ENCODE data around the gene SBK3. TPM values are rescaled to one million over a fixed set of nuclear protein-coding genes. Genes with fewer than 3 reads are reported as not detected.

SBK3 gene
- total and polyA plus RNA-seq, 2 of the 8 experiments (the other 6 are each of a cell fraction or from before 2014, with no cell fraction given) = 0.76 to 1.5 TPM

DNA sequence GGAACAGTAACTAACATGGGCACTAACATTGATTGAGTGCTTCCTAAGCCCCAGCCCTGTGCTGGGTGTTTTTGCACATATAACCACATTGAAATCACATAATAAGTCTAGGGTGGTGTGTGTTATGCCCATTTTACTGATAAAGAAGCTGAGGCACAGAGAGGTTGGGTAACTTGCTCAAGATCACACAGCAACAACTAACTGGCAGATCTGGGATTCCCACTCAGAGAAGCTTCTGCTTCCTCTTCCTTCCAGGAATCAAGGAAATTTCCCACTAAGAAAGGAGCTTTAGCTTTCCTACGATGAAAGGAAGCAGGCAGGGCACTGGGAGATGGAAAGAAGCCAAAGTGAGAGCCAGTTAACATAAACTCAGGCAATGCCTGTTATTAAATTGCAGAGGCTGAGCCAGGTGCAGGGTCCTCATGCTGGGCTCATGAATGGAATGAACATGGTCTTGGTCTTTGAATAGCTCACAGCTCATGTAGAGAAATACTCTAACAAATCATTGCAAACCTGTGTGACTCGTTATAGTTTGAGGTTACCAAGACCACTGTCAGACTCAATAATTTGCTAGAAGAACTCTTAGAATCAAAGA is 47.0 kb downstream of the SBK3 start:
- Histone ChIP-seq H3K79me2 (ENCODE audit: control insufficient read depth in 1 of 2, insufficient read depth in 2 of 2, low read length in 2 of 2) (no peaks in the 10 kb centered on the region), H2BK120ac (replicated peaks; ENCODE audit: low read depth, low read length) (no peak overlapping the region), H3K9ac (replicated peaks in 1 of 4; ENCODE audit: extremely low read depth in 1 of 4, low read depth in 3 of 4, low read length in 3 of 4) (no peak overlapping the region), H3K14ac (ENCODE audit: insufficient read length) (no peak overlapping the region), H2AK5ac (ENCODE audit: low read depth, low read length) (no peak overlapping the region), H3K56ac (replicated peaks; ENCODE audit: insufficient read length, low read depth, low read length) (no peak overlapping the region), H3K18ac (ENCODE audit: extremely low read depth, low read length) (no peak overlapping the region), H3K4ac (replicated peaks; ENCODE audit: insufficient read length, low read depth, low read length) (no peak overlapping the region), H3K23ac (ENCODE audit: insufficient read length) (no peak overlapping the region), H3K79me1 (ENCODE audit: low read depth, low read length) (no peaks in the 10 kb centered on the region), H2BK12ac (ENCODE audit: low read depth, low read length) (peak overlapping the region; percentile 41; the same call in 1 of the 2 replicates), H3K27ac (ENCODE audit: low read depth, low read length) (no peak overlapping the region), H3K4me2 (ENCODE audit: insufficient read depth in 1 of 2, low read depth in 2 of 2, low read length in 2 of 2) (no peak overlapping the region), H3K4me3 (ENCODE audit: extremely low read depth in 1 of 4, insufficient read depth in 2 of 4, low read depth in 3 of 4, low read length in 4 of 4) (no peak overlapping the region), H3K9me3 (ENCODE audit: insufficient read depth in 2 of 2, low read depth in 1 of 2, low read length in 1 of 2) (peaks cover 4 to 6% of the 10 kb centered on the region in 2 experiments; a peak in 3 of 4 replicates), H3K23me2 (ENCODE audit: low read depth, low read length) (no peaks in the 10 kb centered on the region), H4K8ac (ENCODE audit: extremely low read depth, insufficient read depth, low read length) (no peak overlapping the region), H2BK20ac (ENCODE audit: low read length) (no peak overlapping the region), H4K20me1 (replicated peaks in 1 of 2; ENCODE audit: control insufficient read depth in 1 of 2, insufficient read depth in 2 of 2, low read length in 2 of 2) (no peaks in the 10 kb centered on the region), H3K27me3 (replicated peaks in 1 of 4; ENCODE audit: control insufficient read depth in 3 of 4, extremely low read depth in 1 of 4, insufficient read depth in 3 of 4, low read length in 3 of 4) (peaks cover 7 to 18% (median 12%) of the 10 kb centered on the region in 4 experiments), H4K91ac (replicated peaks; ENCODE audit: insufficient read length, low read length) (no peak overlapping the region), H2BK15ac (ENCODE audit: low read length) (no peak overlapping the region), H2AFZ (ENCODE audit: low read length) (no peak overlapping the region), H2BK5ac (ENCODE audit: low read depth, low read length) (no peak overlapping the region), H3K4me1 (replicated peaks in 1 of 4; ENCODE audit: control insufficient read depth in 3 of 4, insufficient read depth in 4 of 4, low read length in 3 of 4) (0 out of 7 replicates have a peak, but pooled peaks cover 0 to 6% (median 2%) of the 10 kb centered on the region in 4 experiments), H4K5ac (ENCODE audit: insufficient read length, low read depth, low read length) (no peak overlapping the region), H3K36me3 (ENCODE audit: control insufficient read depth in 2 of 4, insufficient read depth in 4 of 4, low read length in 3 of 4) (peaks cover 0 to 3% (median 0%) of the 10 kb centered on the region in 4 experiments; a peak in 1 of 8 replicates)
- POLR2A ChIA-PET (ENCODE audit: partially characterized antibody) = interaction anchor here (1.0 to 4.9 kb wide), 6 partner anchors 10 to 91 kb away, joined by 3 to 50 read pairs (median 3); partner anchors contain the start of genes NAT14, SSC5D and UBE2S
- FAIRE-seq (no peak), DNase-seq (ENCODE audit: low read depth in 1 of 2, low spot score in 2 of 2) (no peak)
- WGBS, 2 experiments (ENCODE audit: extremely low coverage in 1 of 2, insufficient coverage in 1 of 2, insufficient read length in 1 of 2, insufficient replicate concordance in 2 of 2, low coverage in 1 of 2, low lambda C conversion rate in 2 of 2, missing lambda C conversion rate in 1 of 2) = 71% methylated on average over 2 of the region's 2 CpGs; no CpG with 5 or more reads in 1 of the 2 experiments
- CTCF ChIA-PET (ENCODE audit: partially characterized antibody) = interaction anchor here (0.6 to 1.5 kb wide), 8 partner anchors 9 to 413 kb away, joined by 3 to 4 read pairs (median 3); no protein-coding TSS in a partner anchor
- TF ChIP-seq KDM5A (IDR thresholded peaks at IDR 0.05; ENCODE audit: low read length) = no peak
- TF ChIP-seq TAF7 (optimal IDR thresholded peaks at IDR 0.05; ENCODE audit: borderline replicate concordance, low read depth, low read length) = no peak
- TF ChIP-seq, protein P1, sequence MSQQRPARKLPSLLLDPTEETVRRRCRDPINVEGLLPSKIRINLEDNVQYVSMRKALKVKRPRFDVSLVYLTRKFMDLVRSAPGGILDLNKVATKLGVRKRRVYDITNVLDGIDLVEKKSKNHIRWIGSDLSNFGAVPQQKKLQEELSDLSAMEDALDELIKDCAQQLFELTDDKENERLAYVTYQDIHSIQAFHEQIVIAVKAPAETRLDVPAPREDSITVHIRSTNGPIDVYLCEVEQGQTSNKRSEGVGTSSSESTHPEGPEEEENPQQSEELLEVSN (IDR thresholded peaks at IDR 0.05) = no peak
- no peak for TF ChIP-seq ATF2 (IDR thresholded peaks at IDR 0.05; ENCODE audit: low read length)
- no peak for TF ChIP-seq KDM1A (IDR thresholded peaks at IDR 0.05; ENCODE audit: borderline replicate concordance, low read length)
- TF ChIP-seq CHD1 (IDR thresholded peaks at IDR 0.05; ENCODE audit: low read depth, low read length) = no peak
- TF ChIP-seq BACH1 (IDR thresholded peaks at IDR 0.05; ENCODE audit: low read length) = no peak
- TF ChIP-seq NANOG (IDR thresholded peaks at IDR 0.05; ENCODE audit: insufficient read depth, low read depth, low read length, poor library complexity, severe bottlenecking) = no peak
- TF ChIP-seq EZH2 (IDR thresholded peaks at IDR 0.05; ENCODE audit: low read depth, low read length, severe bottlenecking) = no peak
- no peak for TF ChIP-seq TEAD4 (IDR thresholded peaks at IDR 0.05; ENCODE audit: low read depth, low read length)
